Tibial nerve (tissue), 4 donors: ENCODE results near the gene AGAP3. TPM values are rescaled to one million over a fixed set of nuclear protein-coding genes. Genes with fewer than 3 reads are reported as not detected.
A peak's percentile ranks its signal among the peaks of the same experiment; 100 is the strongest.

Source experiments
- DNase-seq, 2 donors: peaks; one replicate each; pipeline ENCODE4 v3.0.0-alpha.2; 2019; ENCODE audit warnings: low spot score in 2 of 2
- H3K27ac ChIP-seq, 4 donors: fragments of 200-600 bp; sonication (generic) in 3 of 4; one replicate each; pipeline ENCODE4 v1.5.1; 2017 to 2019; ENCODE audit warnings: mild to moderate bottlenecking in 1 of 4
- H3K27me3 ChIP-seq, 2 donors: fragments of 200-600 bp; sonication (generic) in 1 of 2; one replicate each; pipeline versions ENCODE4 v1.5.1 to v1.6.0; 2017 to 2019
- H3K36me3 ChIP-seq, 3 donors: fragments of 200-600 bp; sonication (generic); one replicate each; pipeline ENCODE4 v1.5.1; 2018 to 2019
- H3K4me1 ChIP-seq, 4 donors: fragments of 200-600 bp; sonication (generic) in 3 of 4; one replicate each; pipeline ENCODE4 v1.5.1; 2017 to 2019
- H3K4me3 ChIP-seq, 4 donors: fragments of 200-600 bp; sonication (generic) in 3 of 4; one replicate each; pipeline ENCODE4 v1.5.1; 2017 to 2019; ENCODE audit warnings: mild to moderate bottlenecking in 1 of 4, moderate library complexity in 1 of 4
- H3K9me3 ChIP-seq, 4 donors: fragments of 200-600 bp; sonication (generic) in 3 of 4; one replicate each; pipeline ENCODE4 v1.5.1; 2017 to 2019
- EP300 ChIP-seq, 2 donors: sonication (generic); formaldehyde crosslinking; IDR thresholded peaks; one replicate each; pipeline ENCODE4 v1.6.1; 2017; ENCODE audit warnings: antibody characterized with exemption in 2 of 2, mild to moderate bottlenecking in 1 of 2
- POLR2A ChIP-seq, 2 donors: fragments of 450-650 bp; IDR thresholded peaks; one replicate each; pipeline ENCODE4 v1.6.1; 2017; ENCODE audit warnings: antibody characterized with exemption in 2 of 2, mild to moderate bottlenecking in 2 of 2, moderate library complexity in 2 of 2
- WGBS, 2 donors: methylation state at CpG; one replicate each; pipeline ENCODE4 v1.1.5; 2018; 5-methylcytosine and 5-hydroxymethylcytosine counted together
- total RNA-seq, 4 donors: library from RNA; depleted of rRNA; stranded (reverse); fragments of >200 nt; gene quantifications; one replicate each; pipeline ENCODE4 v1.1.0, GENCODE V29; 2016
- TF ChIP-seq, protein P1 (sequence below), 5 experiments: fragments of 200-600 bp in 3 of 5; fragments of 450-650 bp in 2 of 5; sonication (generic) in 3 of 5; IDR thresholded peaks; one replicate each; pipeline ENCODE4 v1.5.1; 2016 to 2019; ENCODE audit warnings: antibody characterized with exemption in 5 of 5, mild to moderate bottlenecking in 3 of 5, moderate library complexity in 2 of 5

Gene AGAP3
- total RNA-seq, 4 donors from 2014 or later: 40.0 to 114 (median 87.2) TPM

DNA sequence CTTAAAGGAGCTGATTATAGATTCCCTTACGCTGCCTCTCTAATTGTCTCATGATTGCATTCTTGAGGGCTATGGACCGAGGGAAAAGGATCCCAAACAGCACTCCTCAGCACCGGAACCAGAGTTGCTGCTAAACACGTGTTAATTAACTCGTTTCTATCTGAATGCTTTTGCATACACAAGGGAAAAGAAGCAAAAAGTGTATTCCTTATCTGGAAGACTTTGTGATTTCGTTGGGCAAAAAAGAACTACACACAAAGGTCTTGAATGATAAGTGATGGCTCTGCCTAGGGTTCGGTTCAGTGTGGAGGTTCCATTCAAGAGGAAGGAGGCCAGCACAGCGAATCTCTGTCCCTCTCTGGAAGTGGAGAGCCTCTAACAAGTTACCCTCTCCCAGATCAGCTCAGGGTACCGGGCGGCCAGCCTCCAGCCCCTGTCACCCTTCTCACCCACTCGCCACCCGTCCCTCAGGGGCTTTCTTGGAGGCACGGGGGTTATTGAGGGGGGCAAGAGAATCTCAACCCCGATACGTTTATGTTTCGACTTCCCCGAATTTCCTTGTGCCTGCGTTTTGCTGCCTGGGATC lies 27.4 kb upstream of the AGAP3 start:
- 4 to 5% methylated on average over 18 of the region's 18 CpGs for WGBS, 2 donors
- Histone ChIP-seq H3K4me1 (peaks cover 0 to 60% (median 42%) of the 10 kb centered on the region in 4 donors), H3K36me3 (peaks cover 0 to 16% (median 0%) of the 10 kb centered on the region in 3 donors), H3K4me3 (peak overlapping the region; percentile 72 to 91 (median 80)), H3K27ac (peak overlapping the region; percentile 93 to 97 (median 96)), H3K9me3 (no peaks in the 10 kb centered on the region), H3K27me3 (no peaks in the 10 kb centered on the region)
- TF ChIP-seq, protein P1, sequence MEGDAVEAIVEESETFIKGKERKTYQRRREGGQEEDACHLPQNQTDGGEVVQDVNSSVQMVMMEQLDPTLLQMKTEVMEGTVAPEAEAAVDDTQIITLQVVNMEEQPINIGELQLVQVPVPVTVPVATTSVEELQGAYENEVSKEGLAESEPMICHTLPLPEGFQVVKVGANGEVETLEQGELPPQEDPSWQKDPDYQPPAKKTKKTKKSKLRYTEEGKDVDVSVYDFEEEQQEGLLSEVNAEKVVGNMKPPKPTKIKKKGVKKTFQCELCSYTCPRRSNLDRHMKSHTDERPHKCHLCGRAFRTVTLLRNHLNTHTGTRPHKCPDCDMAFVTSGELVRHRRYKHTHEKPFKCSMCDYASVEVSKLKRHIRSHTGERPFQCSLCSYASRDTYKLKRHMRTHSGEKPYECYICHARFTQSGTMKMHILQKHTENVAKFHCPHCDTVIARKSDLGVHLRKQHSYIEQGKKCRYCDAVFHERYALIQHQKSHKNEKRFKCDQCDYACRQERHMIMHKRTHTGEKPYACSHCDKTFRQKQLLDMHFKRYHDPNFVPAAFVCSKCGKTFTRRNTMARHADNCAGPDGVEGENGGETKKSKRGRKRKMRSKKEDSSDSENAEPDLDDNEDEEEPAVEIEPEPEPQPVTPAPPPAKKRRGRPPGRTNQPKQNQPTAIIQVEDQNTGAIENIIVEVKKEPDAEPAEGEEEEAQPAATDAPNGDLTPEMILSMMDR (IDR thresholded peaks at IDR 0.05): no peak
- TF ChIP-seq EP300 (IDR thresholded peaks at IDR 0.05): no peak
- TF ChIP-seq POLR2A (IDR thresholded peaks at IDR 0.05): no peak
- DNase-seq: no peak

DNA sequence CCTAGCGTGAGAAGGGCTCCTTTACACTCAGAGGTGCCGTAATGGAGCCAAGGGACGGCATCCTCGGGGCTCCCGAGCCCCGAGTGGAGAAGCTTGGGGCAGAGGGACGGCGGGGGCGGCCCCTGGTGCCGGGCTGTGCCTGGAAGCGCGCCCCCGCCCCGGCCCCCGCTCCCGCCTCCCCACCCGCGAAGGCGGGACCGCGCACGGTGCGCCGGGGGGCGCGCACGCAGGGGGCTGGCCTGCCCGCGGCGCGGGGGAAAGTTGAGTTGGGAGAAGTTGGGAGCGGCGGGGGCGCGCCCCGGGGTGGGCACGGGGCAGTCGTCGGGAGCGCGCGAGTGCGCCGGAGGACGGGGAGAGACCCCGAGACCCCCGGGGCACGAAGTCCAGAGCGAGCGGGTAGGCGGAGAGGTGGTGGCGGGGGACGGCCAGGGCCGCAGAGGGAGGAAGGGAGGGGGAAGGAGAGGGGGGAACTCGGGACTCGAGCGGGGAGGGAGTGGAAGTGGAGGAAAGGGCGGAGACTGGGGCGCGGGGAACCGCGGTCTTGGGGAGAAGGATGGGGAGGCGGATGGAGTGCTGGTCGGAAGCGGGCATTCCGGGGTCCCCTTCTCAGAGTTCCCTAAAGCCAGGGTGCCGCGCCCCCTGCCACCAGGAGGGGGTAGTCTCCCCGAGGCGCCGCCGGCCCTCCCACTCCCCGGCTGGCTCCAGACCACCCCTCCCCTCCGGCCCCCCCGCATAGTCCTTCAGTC lies 26.7 kb upstream of the AGAP3 start, which contains the start of gene SLC4A2:
SLC4A2 (plus strand) TSS at position 223 of the 746 bp plus-strand sequence. CDS start 2,399 bp downstream, outside the sequence.
- H3K9me3 ChIP-seq: no peaks in the 10 kb centered on the region
- TF ChIP-seq POLR2A (IDR thresholded peaks at IDR 0.05): peak; percentile 31 to 61
- TF ChIP-seq, protein P1 (IDR thresholded peaks at IDR 0.05): peak; percentile 47 to 56 (median 54)
- peak in 1 of 2 donors; percentile 63 for TF ChIP-seq EP300 (IDR thresholded peaks at IDR 0.05)
- DNase-seq: peak; percentile 67 to 73
- peaks cover 0 to 60% (median 42%) of the 10 kb centered on the region in 4 donors for H3K4me1 ChIP-seq
- peak within 1 kb of the TSS; percentile 72 to 91 (median 80) for H3K4me3 ChIP-seq
- H3K36me3 ChIP-seq: peaks cover 2 to 16% (median 2%) of the 10 kb centered on the region in 3 donors
- no peaks in the 10 kb centered on the region for H3K27me3 ChIP-seq
- peak within 1 kb of the TSS; percentile 93 to 97 (median 96) for H3K27ac ChIP-seq
- 0 to 2% methylated on average over 39 to 50 of the region's 75 CpGs for WGBS, 2 donors

DNA sequence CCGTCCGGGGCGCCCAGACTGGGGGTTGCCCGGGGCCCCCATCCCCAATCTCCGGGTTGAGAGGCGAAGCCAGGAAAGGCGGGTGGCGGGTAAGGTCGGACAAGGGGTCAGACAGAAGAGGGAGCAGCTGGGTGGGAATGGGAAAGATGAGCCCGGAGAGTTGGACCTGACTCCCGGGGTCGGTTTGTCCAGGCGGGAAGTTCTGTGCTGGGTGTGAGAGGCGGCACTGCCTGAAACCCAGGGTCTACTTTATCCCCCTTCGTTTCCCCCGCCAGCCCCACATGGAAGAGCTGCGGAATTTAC lies 26.2 kb upstream of the AGAP3 start:
- WGBS, 2 donors: 2 to 3% methylated on average over 16 to 17 of the region's 17 CpGs
- DNase-seq: no peak
- TF ChIP-seq POLR2A (IDR thresholded peaks at IDR 0.05) (no peak), EP300 (IDR thresholded peaks at IDR 0.05) (no peak)
- TF ChIP-seq, protein P1 (IDR thresholded peaks at IDR 0.05): no peak
- peak overlapping the region; percentile 72 to 91 (median 80) for H3K4me3 ChIP-seq
- H3K36me3 ChIP-seq: peaks cover 5 to 17% (median 6%) of the 10 kb centered on the region in 3 donors
- peaks cover 0 to 60% (median 42%) of the 10 kb centered on the region in 4 donors for H3K4me1 ChIP-seq
- peak overlapping the region; percentile 93 to 97 (median 96) for H3K27ac ChIP-seq
- no peaks in the 10 kb centered on the region for H3K9me3 ChIP-seq
- H3K27me3 ChIP-seq: no peaks in the 10 kb centered on the region

DNA sequence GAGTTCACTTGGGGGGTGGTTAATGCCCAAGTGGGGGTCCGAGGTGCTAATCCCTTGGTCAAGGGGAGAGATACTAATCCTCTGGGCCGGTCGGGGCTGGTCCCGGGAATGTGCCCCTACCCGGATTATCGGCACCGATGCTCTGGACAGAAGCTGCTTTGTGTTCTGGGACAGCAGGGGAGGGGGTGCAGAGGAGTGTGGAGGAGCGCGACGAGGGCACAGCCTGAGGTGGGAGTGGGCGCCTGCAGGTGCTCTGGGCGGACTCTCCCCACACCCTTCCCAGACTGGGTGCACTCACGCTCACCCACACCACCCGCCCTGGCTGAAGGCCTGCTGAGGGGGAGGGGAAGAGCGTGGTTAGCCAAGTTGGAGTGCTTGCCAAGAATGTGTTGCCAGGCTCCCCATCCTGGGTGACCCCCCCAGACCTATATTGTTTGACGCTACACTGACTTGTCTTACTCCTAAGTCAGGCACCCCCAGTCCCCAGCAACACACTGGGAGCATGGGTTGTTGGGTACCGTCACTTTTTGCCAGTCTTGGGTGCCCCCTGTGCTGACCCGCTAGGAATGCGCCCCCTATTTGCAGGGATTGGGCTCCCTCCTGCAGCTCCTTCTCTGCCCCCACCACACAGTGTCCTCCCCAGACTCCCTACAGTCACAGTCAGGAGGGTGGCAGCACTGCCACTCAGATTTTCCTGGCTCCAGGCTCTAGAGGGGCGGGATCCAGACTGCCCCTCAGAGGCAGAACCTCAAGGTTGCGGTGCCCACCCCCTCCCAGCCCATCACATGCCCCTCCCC lies 25.7 kb upstream of the AGAP3 start:
- DNase-seq: no peak
- Histone ChIP-seq H3K27me3 (no peaks in the 10 kb centered on the region), H3K36me3 (peaks cover 5 to 19% (median 6%) of the 10 kb centered on the region in 3 donors), H3K4me3 (peak overlapping the region; percentile 72 to 91 (median 80)), H3K4me1 (peaks cover 0 to 60% (median 42%) of the 10 kb centered on the region in 4 donors), H3K27ac (peak overlapping the region; percentile 93 to 97 (median 96)), H3K9me3 (no peaks in the 10 kb centered on the region)
- TF ChIP-seq, protein P1 (IDR thresholded peaks at IDR 0.05): peak in 3 of 5 experiments; percentile 20 to 28 (median 28)
- TF ChIP-seq POLR2A (IDR thresholded peaks at IDR 0.05) (no peak), EP300 (IDR thresholded peaks at IDR 0.05) (peak in 1 of 2 donors; percentile 35)
- 7 to 9% methylated on average over 13 to 21 of the region's 21 CpGs for WGBS, 2 donors
